NCI-H2196 (cell line): ENCODE results near the gene IMPG1.

Experiments used
- DNase-seq: peaks from one replicate; lab custom pipeline; 2025; ENCODE audit not compliant: unreplicated experiment; lab: John Stamatoyannopoulos, UW

The IMPG1 gene, protein sequence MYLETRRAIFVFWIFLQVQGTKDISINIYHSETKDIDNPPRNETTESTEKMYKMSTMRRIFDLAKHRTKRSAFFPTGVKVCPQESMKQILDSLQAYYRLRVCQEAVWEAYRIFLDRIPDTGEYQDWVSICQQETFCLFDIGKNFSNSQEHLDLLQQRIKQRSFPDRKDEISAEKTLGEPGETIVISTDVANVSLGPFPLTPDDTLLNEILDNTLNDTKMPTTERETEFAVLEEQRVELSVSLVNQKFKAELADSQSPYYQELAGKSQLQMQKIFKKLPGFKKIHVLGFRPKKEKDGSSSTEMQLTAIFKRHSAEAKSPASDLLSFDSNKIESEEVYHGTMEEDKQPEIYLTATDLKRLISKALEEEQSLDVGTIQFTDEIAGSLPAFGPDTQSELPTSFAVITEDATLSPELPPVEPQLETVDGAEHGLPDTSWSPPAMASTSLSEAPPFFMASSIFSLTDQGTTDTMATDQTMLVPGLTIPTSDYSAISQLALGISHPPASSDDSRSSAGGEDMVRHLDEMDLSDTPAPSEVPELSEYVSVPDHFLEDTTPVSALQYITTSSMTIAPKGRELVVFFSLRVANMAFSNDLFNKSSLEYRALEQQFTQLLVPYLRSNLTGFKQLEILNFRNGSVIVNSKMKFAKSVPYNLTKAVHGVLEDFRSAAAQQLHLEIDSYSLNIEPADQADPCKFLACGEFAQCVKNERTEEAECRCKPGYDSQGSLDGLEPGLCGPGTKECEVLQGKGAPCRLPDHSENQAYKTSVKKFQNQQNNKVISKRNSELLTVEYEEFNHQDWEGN

DNA sequence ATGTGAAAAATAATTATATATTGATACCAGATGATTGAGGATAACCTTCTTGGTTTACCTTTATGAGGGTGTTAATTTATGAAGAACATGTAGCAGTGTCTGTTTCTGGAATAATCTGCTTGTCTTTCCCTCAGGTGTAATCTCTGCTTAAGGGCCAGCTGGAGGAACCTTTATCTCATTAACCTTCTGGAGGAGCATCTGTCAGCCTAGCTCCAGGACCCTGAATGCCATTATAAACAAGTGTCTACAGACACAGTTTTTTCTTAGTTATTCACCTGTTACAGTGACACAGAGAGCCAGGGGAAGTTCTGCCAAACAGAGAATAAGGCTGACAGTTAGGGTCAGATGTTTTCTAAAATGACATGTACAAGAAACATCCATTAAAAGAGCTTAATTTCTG lies at the start of gene IMPG1:
Gene IMPG1, minus strand, starts transcription at position 101 of the 400 bp plus-strand sequence. CDS start 174 bp downstream, outside the sequence.
- DNase-seq = no peak

GRCh38 chr6:76120302-76120701 lies 47.8 kb upstream of the IMPG1 start:
- no peak for DNase-seq

GRCh38 chr6:76073281-76073680 lies 819 bp upstream of the IMPG1 start:
- no peak for DNase-seq

GRCh38 chr6:76057469-76057868 lies 15.0 kb downstream of the IMPG1 start:
- no peak for DNase-seq

DNA sequence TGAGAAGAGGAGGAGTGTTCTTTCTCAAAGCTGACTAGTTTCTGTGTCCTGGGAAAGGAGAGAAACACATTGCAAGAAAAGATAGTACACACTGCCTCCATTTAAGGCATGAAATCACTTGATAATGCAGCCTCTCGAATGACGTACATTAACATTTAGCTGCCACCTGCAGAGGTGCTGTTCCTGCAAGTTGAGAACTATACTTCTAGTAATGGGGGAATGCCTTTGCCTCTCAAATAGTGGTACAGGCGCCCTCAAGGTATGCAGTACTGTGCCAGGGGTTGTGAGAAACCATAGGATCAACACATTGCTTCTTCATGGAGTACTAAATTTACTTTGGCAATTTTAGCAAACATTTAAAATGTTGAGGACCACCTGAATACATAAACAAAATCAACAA lies 20.1 kb downstream of the IMPG1 start:
- DNase-seq = no peak

DNA sequence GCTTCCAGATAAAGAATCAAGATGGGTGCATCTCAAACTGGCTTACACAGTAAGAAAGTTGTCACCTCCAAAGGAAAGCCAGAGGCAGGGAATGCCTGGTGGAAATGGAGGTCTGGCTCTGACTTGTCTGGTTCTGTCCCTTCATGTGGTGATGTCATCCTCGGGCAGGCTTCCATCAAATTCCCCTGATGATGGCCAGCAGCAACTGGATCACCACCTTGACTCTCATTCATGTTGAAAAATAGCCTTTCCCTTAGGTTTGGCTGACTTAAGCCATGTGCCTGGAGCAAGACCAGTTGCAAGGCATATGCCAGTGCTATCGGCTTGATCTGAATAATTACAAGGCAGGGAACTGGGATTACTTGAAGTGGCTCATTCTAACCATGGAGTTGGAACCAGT lies 28.8 kb downstream of the IMPG1 start:
- no peak for DNase-seq

DNA sequence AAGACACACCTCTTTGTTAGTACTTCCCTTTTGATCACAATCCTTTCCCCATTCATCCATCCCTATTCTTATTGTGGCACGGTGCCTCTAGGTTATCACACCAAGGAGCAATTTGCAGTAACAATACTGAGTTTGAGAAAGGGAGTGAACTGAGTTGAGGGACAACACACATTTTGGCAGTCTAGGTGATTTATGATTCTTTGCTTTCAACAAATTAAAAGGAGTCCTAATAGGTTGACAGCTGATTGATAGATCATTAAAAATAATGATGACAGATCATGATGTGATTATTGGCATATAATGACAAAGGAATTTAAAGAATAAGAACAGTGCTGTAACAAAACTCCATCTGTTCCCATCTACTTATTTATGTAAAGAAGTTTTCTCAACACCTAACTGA lies 36.7 kb downstream of the IMPG1 start:
- no peak for DNase-seq

DNA sequence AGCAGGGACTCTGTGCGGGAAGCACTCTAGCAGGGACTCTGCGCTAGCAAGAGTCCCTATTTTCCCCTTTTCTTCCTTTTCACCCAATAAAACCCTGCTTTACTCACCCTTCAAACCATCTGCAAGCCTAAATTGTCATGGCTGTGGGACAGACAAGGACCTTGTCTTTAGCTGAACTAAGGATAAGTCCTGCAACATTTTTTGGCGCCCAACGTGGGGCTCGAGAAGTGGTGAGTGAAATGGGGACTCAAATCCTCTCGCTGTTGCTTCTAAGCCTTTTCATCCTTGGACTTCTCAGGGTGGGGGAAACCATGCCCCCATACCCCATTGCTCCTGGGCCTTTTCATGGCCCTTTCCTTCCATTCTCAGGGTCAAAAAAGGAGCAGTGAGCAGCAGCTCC lies 46.4 kb downstream of the IMPG1 start:
- no peak for DNase-seq

DNA sequence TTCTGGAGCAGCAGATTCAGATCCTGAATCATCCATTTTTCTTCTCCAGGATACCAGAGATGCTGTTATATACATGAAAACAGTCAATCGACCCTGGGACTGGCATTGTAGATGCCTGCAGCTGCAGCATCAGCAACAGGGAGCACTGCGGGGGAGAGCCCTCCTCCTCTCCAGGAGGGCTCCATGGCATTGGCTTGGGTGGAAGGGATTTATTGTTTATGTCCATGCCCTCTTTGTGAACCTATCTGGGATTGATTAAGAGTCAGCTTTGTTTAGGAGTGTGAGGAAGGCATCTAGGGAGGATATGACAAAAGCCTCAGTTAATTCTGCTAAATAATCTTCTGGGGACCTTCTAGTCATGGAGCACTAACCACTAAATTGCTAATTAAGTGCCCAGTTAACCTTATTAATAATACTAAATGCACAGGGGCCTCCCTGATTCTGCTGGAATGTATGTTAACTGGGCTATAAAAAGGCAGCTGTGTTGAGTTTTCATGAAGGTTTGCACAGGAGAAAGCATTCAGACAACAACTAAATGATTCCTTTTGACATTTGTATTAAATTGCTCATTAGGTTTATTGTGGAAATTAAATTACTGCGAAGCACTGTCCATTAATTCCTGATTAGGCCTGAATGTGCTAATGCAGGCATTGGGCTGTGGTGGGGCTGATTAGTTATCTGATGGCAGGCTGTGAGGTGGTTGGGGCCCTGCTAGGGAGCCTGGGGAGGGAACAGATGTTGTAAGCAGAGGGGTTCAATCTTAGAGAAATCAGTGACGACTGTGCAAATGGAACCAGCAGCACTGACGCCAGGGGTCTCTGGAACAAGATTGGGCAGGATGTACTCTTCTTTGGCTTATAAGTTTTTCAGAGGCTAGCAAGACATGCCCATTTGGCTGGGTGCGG lies 57.6 kb downstream of the IMPG1 start:
- no peak for DNase-seq

DNA sequence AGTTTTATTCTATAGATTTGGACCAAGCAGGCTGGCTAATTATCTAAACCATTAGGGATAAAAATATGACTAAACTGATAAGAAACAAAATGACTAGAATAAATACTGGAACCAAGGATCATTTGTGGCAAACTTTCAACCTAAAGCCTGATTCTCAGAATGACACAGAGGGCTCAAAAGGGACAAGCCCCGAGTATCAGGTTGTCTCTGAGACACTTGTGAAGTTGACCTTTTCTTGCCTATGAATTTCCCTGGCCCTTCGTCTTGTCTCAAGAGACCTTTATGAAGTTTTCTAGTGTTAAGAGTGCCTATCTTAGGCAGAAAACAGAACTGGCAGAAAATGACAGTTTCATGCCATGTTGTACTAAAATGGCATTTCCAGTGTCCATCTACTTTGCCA lies 68.3 kb downstream of the IMPG1 start:
- DNase-seq = no peak

DNA sequence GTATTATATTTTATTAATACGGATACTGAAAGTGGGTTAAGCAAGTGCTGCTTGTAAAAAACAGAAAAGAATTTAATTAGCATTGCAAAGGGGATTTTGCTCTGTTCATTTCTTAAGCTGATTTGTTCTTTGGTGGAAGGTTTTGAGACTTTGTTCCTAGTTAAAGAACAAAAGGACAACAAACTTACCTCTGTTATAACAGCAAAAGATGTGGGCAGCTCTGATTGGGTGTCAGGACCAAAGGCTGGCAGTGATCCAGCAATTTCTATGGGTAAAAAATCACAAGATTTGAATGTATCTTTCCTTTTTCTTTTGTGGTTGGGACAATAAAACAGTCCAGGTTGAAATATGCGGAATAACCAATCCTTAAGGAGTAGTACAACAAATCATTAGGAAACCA lies 68.8 kb downstream of the IMPG1 start:
- DNase-seq = no peak

DNA sequence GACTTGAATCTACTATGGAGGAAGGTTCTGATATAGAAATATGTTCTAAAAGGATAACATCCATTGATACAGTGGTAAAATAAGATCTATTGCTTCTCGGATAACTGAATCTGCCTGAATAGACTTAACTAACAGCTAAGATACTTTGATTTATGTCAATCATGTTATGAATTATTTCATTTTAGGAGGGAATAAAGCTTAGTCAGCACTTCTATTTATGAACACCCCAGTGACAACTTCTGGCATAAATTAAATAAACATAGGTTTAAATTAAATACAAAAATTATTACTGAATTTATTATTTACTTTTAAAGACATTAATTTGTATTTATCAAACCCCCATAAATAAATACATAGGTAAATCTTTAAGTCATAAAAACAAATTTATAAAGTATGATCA lies 69.3 kb downstream of the IMPG1 start:
- DNase-seq = no peak

- DNase-seq = no peak
Measured at GRCh38 chr6:76000629-76001028, 71.8 kb downstream of the IMPG1 start.

GRCh38 chr6:75997696-75998095 lies 74.8 kb downstream of the IMPG1 start:
- DNase-seq = no peak

DNA sequence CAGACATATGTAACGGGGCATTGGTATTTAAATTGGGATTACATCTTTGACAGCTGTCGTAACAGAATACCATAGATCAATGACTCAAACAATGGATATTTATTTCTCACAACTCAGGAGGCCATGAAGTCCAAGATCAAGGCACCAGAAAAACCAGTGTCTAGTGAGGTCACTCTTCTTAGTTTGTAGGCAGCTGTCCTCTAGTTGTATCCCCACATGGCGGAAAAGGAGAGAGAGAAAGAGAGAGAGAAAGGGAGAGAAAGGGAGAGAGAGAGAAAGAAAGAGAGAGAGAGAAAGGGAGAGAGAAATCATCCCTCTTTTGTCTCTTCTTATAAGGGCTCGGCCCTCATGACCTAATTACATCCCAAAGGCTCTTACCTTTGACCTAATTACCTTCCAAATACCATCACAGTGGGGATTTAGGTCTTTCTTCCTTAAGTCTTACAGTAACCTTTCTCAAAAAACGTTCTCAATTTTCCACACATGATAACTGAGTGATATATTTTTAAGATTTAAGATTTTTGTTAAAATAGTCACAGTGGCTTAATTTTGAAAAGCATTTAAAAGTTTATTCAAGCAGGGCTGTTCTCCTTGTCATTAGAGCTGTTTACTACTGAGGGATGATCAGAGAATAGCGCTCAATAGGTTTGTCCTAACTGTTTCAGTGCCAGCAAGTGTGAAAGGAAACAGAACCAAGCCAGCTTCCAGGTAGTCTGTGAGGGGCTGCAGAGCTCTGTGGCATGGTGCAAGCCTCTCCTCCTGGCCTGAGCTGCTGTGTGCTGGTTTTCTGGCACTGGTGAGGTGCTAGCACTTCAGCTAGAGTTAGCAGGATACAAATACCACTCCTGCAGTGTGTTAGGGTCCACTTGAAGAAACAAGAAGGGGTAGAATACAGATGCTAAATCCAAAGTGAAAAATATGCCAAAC lies 79.0 kb downstream of the IMPG1 start:
- no peak for DNase-seq

- DNase-seq = no peak
Measured at GRCh38 chr6:75991941-75992340, 80.5 kb downstream of the IMPG1 start.

GRCh38 chr6:75986935-75987334 lies 85.5 kb downstream of the IMPG1 start:
- DNase-seq = no peak

DNA sequence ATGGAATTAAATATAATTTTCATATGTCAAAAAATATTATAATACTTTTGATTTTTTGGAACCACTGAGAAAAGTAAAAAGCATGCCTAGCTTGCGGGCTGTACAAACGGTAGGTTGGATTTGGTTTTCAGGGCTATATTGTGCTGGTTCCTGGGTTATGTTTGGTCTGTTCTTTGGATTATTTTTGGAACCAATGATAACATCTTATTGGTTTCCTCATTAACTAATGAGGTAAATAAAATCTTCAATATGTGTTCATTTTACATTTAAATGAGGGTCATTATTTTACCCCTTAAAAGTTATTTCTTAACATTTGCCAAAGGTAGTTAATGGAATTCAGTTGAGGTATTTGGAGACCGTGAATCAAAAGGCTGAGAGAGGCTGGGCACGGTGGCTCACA lies 96.6 kb downstream of the IMPG1 start:
- DNase-seq = no peak

DNA sequence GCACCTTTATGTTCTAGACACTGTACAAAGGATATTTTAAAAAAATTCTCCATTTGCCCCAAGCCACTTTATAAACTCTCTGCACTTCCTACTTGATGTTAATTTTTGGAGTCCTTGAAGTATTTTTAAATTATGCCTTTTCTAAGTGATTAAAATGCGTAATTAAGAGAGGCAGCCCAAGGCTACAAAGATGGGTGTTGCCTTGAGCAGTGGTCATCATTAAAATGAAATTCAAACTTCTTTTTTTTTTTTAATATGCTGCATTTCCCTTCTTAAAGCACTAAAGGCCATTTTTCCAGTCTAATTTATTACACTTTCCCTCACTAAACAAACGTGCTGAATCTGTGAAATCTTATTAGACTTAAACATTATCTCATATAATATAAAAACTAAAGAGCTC lies 102.4 kb downstream of the IMPG1 start:
- DNase-seq = no peak

- no peak for DNase-seq
Measured at GRCh38 chr6:75968143-75968542, 104.3 kb downstream of the IMPG1 start.
